ENCODE results near the gene CDKL4.
"Not testable (repeated sequence)": the region's sequence is repeated elsewhere in the genome, so short reads cannot be mapped to it uniquely, and the experiment has no call there.

Gene CDKL4

GRCh38 chr2:39176997-39177396, 66.8 kb downstream of the CDKL4 start:
- DNase-seq = no peak

GRCh38 chr2:39175026-39175812, 68.6 kb downstream of the CDKL4 start:
- DNase-seq = no peak

GRCh38 chr2:39174022-39174421, 69.7 kb downstream of the CDKL4 start:
- no peak for DNase-seq

GRCh38 chr2:39172047-39172706, 71.6 kb downstream of the CDKL4 start:
- not testable (repeated sequence) for DNase-seq

GRCh38 chr2:39171621-39172020, 72.1 kb downstream of the CDKL4 start:
- no peak for DNase-seq

- no peak for DNase-seq
These were observed 79.7 kb downstream of the CDKL4 start for GRCh38 chr2:39164089-39164488.

GRCh38 chr2:39160982-39161381, 82.8 kb downstream of the CDKL4 start:
- no peak for DNase-seq

- DNase-seq = no peak
These were observed 84.5 kb downstream of the CDKL4 start for GRCh38 chr2:39159283-39159682.

- no peak for DNase-seq
These were observed 85.4 kb downstream of the CDKL4 start for GRCh38 chr2:39158351-39158750.

- no peak for DNase-seq
These were observed 86.9 kb downstream of the CDKL4 start for GRCh38 chr2:39156846-39157245.

- DNase-seq = no peak
These were observed 87.7 kb downstream of the CDKL4 start for GRCh38 chr2:39156107-39156506.

GRCh38 chr2:39155573-39155972, 88.2 kb downstream of the CDKL4 start:
- not testable (repeated sequence) for DNase-seq

- DNase-seq = no peak
These were observed 88.8 kb downstream of the CDKL4 start for GRCh38 chr2:39154944-39155343.

- no peak for DNase-seq
These were observed 90.5 kb downstream of the CDKL4 start for GRCh38 chr2:39153312-39153711.

GRCh38 chr2:39152504-39152903, 91.3 kb downstream of the CDKL4 start:
- DNase-seq = no peak

GRCh38 chr2:39150890-39151497, 92.8 kb downstream of the CDKL4 start:
- DNase-seq = no peak

- no peak for DNase-seq
These were observed 93.6 kb downstream of the CDKL4 start for GRCh38 chr2:39150102-39150562.

- no peak for DNase-seq
These were observed 97.1 kb downstream of the CDKL4 start for GRCh38 chr2:39146630-39147029.

- no peak for DNase-seq
These were observed 97.8 kb downstream of the CDKL4 start for GRCh38 chr2:39145906-39146421.

GRCh38 chr2:39144416-39144815, 99.4 kb downstream of the CDKL4 start:
- no peak for DNase-seq

- no peak for DNase-seq
These were observed 100.7 kb downstream of the CDKL4 start for GRCh38 chr2:39142904-39143605.

- peak in 1 of 2 donors; percentile 19 for DNase-seq
These were observed 102.2 kb downstream of the CDKL4 start for GRCh38 chr2:39141334-39142271.
